Measurements from ENCODE around the gene TNS2. TPM values are rescaled to one million over a fixed set of nuclear protein-coding genes. Genes with fewer than 3 reads are reported as not detected.

The TNS2 gene
- total and polyA plus RNA-seq, 2 of the 13 experiments (the other 11 are each of a cell fraction or from before 2014, with no cell fraction given): 8.9 to 20.4 TPM

- TF ChIP-seq, protein P1, sequence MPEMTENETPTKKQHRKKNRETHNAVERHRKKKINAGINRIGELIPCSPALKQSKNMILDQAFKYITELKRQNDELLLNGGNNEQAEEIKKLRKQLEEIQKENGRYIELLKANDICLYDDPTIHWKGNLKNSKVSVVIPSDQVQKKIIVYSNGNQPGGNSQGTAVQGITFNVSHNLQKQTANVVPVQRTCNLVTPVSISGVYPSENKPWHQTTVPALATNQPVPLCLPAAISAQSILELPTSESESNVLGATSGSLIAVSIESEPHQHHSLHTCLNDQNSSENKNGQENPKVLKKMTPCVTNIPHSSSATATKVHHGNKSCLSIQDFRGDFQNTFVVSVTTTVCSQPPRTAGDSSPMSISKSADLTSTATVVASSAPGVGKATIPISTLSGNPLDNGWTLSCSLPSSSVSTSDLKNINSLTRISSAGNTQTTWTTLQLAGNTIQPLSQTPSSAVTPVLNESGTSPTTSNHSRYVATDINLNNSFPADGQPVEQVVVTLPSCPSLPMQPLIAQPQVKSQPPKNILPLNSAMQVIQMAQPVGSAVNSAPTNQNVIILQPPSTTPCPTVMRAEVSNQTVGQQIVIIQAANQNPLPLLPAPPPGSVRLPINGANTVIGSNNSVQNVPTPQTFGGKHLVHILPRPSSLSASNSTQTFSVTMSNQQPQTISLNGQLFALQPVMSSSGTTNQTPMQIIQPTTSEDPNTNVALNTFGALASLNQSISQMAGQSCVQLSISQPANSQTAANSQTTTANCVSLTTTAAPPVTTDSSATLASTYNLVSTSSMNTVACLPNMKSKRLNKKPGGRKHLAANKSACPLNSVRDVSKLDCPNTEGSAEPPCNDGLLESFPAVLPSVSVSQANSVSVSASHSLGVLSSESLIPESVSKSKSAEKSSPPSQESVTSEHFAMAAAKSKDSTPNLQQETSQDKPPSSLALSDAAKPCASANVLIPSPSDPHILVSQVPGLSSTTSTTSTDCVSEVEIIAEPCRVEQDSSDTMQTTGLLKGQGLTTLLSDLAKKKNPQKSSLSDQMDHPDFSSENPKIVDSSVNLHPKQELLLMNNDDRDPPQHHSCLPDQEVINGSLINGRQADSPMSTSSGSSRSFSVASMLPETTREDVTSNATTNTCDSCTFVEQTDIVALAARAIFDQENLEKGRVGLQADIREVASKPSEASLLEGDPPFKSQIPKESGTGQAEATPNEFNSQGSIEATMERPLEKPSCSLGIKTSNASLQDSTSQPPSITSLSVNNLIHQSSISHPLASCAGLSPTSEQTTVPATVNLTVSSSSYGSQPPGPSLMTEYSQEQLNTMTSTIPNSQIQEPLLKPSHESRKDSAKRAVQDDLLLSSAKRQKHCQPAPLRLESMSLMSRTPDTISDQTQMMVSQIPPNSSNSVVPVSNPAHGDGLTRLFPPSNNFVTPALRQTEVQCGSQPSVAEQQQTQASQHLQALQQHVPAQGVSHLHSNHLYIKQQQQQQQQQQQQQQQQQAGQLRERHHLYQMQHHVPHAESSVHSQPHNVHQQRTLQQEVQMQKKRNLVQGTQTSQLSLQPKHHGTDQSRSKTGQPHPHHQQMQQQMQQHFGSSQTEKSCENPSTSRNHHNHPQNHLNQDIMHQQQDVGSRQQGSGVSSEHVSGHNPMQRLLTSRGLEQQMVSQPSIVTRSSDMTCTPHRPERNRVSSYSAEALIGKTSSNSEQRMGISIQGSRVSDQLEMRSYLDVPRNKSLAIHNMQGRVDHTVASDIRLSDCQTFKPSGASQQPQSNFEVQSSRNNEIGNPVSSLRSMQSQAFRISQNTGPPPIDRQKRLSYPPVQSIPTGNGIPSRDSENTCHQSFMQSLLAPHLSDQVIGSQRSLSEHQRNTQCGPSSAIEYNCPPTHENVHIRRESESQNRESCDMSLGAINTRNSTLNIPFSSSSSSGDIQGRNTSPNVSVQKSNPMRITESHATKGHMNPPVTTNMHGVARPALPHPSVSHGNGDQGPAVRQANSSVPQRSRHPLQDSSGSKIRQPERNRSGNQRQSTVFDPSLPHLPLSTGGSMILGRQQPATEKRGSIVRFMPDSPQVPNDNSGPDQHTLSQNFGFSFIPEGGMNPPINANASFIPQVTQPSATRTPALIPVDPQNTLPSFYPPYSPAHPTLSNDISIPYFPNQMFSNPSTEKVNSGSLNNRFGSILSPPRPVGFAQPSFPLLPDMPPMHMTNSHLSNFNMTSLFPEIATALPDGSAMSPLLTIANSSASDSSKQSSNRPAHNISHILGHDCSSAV (CRISPR knock-in tag; IDR thresholded peaks at IDR 0.05; ENCODE audit: borderline replicate concordance): no peak
- TF ChIP-seq ZNF652 (CRISPR knock-in tag; IDR thresholded peaks at IDR 0.05; ENCODE audit: borderline replicate concordance, low read depth): no peak
- TF ChIP-seq BCL6 (CRISPR knock-in tag; IDR thresholded peaks at IDR 0.05): peak; percentile 44; the same call in 1 of the 2 replicates
- no peak for TF ChIP-seq ZFP36L2 (CRISPR knock-in tag; IDR thresholded peaks at IDR 0.05)
- no peak for TF ChIP-seq AGO2 (optimal IDR thresholded peaks at IDR 0.05; ENCODE audit: low read depth, low read length)
- TF ChIP-seq GABPA (IDR thresholded peaks at IDR 0.05; ENCODE audit: low read depth, low read length): no peak
- TF ChIP-seq GABPA (CRISPR knock-in tag; IDR thresholded peaks at IDR 0.05; ENCODE audit: low read depth): no peak
- TF ChIP-seq TERF1 (CRISPR knock-in tag; IDR thresholded peaks at IDR 0.05): no peak
- TF ChIP-seq, protein P2, sequence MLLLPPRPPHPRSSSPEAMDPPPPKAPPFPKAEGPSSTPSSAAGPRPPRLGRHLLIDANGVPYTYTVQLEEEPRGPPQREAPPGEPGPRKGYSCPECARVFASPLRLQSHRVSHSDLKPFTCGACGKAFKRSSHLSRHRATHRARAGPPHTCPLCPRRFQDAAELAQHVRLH (CRISPR knock-in tag; IDR thresholded peaks at IDR 0.05; ENCODE audit: borderline replicate concordance, low read depth): no peak
- peak; percentile 96 for TF ChIP-seq RARA (CRISPR knock-in tag; IDR thresholded peaks at IDR 0.05)
- TF ChIP-seq ZNF264 (CRISPR knock-in tag; IDR thresholded peaks at IDR 0.05): no peak
- TF ChIP-seq KLF13 (CRISPR knock-in tag; IDR thresholded peaks at IDR 0.05): no peak
- TF ChIP-seq, protein P3, sequence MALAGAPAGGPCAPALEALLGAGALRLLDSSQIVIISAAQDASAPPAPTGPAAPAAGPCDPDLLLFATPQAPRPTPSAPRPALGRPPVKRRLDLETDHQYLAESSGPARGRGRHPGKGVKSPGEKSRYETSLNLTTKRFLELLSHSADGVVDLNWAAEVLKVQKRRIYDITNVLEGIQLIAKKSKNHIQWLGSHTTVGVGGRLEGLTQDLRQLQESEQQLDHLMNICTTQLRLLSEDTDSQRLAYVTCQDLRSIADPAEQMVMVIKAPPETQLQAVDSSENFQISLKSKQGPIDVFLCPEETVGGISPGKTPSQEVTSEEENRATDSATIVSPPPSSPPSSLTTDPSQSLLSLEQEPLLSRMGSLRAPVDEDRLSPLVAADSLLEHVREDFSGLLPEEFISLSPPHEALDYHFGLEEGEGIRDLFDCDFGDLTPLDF (CRISPR knock-in tag; IDR thresholded peaks at IDR 0.05): no peak
- TF ChIP-seq ZBTB38 (CRISPR knock-in tag; IDR thresholded peaks at IDR 0.05): no peak
- TF ChIP-seq AKAP8 (CRISPR knock-in tag; IDR thresholded peaks at IDR 0.05): no peak
- no peak for TF ChIP-seq SNRNP70 (IDR thresholded peaks at IDR 0.05; ENCODE audit: low read depth, low read length)
- TF ChIP-seq ZSCAN12 (CRISPR knock-in tag; IDR thresholded peaks at IDR 0.05): no peak
- no peak for TF ChIP-seq ATRX (CRISPR knock-in tag; IDR thresholded peaks at IDR 0.05; ENCODE audit: borderline replicate concordance)
- TF ChIP-seq GATA4 (IDR thresholded peaks at IDR 0.05; ENCODE audit: borderline replicate concordance, low read depth): no peak
- TF ChIP-seq, protein P4, sequence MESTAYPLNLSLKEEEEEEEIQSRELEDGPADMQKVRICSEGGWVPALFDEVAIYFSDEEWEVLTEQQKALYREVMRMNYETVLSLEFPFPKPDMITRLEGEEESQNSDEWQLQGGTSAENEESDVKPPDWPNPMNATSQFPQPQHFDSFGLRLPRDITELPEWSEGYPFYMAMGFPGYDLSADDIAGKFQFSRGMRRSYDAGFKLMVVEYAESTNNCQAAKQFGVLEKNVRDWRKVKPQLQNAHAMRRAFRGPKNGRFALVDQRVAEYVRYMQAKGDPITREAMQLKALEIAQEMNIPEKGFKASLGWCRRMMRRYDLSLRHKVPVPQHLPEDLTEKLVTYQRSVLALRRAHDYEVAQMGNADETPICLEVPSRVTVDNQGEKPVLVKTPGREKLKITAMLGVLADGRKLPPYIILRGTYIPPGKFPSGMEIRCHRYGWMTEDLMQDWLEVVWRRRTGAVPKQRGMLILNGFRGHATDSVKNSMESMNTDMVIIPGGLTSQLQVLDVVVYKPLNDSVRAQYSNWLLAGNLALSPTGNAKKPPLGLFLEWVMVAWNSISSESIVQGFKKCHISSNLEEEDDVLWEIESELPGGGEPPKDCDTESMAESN (CRISPR knock-in tag; conservative IDR thresholded peaks at IDR 0.05): no peak
These were observed 55.4 kb downstream of the TNS2 start (continued) for GRCh38 chr12:53105256-53105655.

Measured in HepG2 (cell line).